T follicular helper cell (primary cell): ENCODE measurements around the gene SLC36A2.
"Not testable (repeated sequence)": the region's sequence is repeated elsewhere in the genome, so short reads cannot be mapped to it uniquely, and the experiment has no call there.

Experiments
- DNase-seq: peaks from one replicate; pipeline ENCODE4 v3.0.0-alpha.2; 2020; ENCODE audit warnings: low read depth
- total RNA-seq, 2 experiments: gene quantifications; one replicate each; lab custom pipeline; 2026; lab: John Stamatoyannopoulos, UW

The SLC36A2 gene
- total RNA-seq, result 0 reads per million in 2 experiments

- DNase-seq, result no peak
These were observed at the start of gene SLC36A2 for GRCh38 chr5:151347369-151347768. Gene SLC36A2 (minus strand): TSS chr5:151347559. CDS start chr5:151347460, 99 bp downstream.

GRCh38 chr5:151388960-151389359 is 41.6 kb upstream of the SLC36A2 start:
- DNase-seq, result no peak

GRCh38 chr5:151384106-151384505 is 36.7 kb upstream of the SLC36A2 start:
- DNase-seq, result no peak

GRCh38 chr5:151383011-151383410 is 35.7 kb upstream of the SLC36A2 start:
- DNase-seq, result no peak

GRCh38 chr5:151382576-151382975 is 35.2 kb upstream of the SLC36A2 start:
- no peak for DNase-seq

GRCh38 chr5:151381899-151382298 is 34.5 kb upstream of the SLC36A2 start:
- DNase-seq, result no peak

- DNase-seq, result no peak
These were observed 31.3 kb upstream of the SLC36A2 start for GRCh38 chr5:151378616-151379015.

GRCh38 chr5:151374539-151374938 is 27.2 kb upstream of the SLC36A2 start:
- no peak for DNase-seq

GRCh38 chr5:151367038-151367437 is 19.7 kb upstream of the SLC36A2 start:
- DNase-seq, result not testable (repeated sequence)

GRCh38 chr5:151363673-151364072 is 16.3 kb upstream of the SLC36A2 start:
- no peak for DNase-seq

GRCh38 chr5:151362970-151363369 is 15.6 kb upstream of the SLC36A2 start:
- no peak for DNase-seq

GRCh38 chr5:151359391-151359790 is 12.0 kb upstream of the SLC36A2 start:
- DNase-seq, result no peak

GRCh38 chr5:151357792-151358191 is 10.4 kb upstream of the SLC36A2 start:
- no peak for DNase-seq

- DNase-seq, result no peak
These were observed 9.7 kb upstream of the SLC36A2 start for GRCh38 chr5:151357097-151357496.

GRCh38 chr5:151351671-151352070 is 4.3 kb upstream of the SLC36A2 start:
- DNase-seq, result no peak

GRCh38 chr5:151348789-151349188 is 1.4 kb upstream of the SLC36A2 start:
- DNase-seq, result no peak

- DNase-seq, result no peak
These were observed 1.4 kb downstream of the SLC36A2 start for GRCh38 chr5:151345808-151346478.

- no peak for DNase-seq
These were observed 2.1 kb downstream of the SLC36A2 start for GRCh38 chr5:151345187-151345807.

GRCh38 chr5:151344088-151344487 is 3.3 kb downstream of the SLC36A2 start:
- no peak for DNase-seq

- no peak for DNase-seq
These were observed 7.4 kb downstream of the SLC36A2 start for GRCh38 chr5:151340004-151340403.

GRCh38 chr5:151338734-151339133 is 8.6 kb downstream of the SLC36A2 start:
- no peak for DNase-seq

GRCh38 chr5:151332857-151333256 is 14.5 kb downstream of the SLC36A2 start:
- DNase-seq, result no peak

- DNase-seq, result no peak
These were observed 18.6 kb downstream of the SLC36A2 start for GRCh38 chr5:151328734-151329133.

GRCh38 chr5:151327585-151327984 is 19.8 kb downstream of the SLC36A2 start:
- no peak for DNase-seq
